ENCODE data around the gene BMP6.

DNA sequence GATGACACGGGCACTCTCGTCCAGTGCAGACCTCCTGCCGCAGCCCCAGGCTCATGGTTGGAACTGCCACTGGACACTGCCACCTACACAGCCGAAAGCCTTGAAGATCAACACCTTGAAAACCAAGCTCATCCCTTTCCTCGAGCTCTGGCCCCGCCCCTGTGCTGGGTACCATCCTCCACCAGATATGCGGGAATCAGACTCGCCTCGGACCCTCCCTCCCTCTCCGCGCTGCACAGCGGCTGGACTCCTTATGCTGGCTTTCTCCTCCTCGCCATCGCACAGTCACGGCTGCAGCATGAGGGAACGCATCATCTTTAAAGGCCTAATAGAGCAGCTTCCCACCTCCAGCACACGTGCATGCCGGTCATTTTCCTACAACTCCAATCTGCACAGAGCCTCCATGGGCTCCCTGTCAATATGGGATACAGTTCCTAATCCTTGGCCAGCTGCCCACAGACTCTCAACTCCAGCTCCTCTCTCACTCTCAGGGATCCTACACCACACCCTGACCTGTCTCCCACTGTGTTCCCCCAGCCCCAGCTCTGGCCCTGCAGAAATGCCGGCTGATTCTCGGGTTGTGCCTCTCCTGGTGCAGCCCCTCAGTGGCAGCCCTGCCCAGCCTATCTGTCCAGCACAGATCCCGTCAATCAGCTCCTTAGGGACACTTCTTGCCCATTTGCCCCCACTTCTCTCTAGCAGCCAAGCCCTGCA is 161.5 kb downstream of the BMP6 start:
- TF ChIP-seq, protein P1, sequence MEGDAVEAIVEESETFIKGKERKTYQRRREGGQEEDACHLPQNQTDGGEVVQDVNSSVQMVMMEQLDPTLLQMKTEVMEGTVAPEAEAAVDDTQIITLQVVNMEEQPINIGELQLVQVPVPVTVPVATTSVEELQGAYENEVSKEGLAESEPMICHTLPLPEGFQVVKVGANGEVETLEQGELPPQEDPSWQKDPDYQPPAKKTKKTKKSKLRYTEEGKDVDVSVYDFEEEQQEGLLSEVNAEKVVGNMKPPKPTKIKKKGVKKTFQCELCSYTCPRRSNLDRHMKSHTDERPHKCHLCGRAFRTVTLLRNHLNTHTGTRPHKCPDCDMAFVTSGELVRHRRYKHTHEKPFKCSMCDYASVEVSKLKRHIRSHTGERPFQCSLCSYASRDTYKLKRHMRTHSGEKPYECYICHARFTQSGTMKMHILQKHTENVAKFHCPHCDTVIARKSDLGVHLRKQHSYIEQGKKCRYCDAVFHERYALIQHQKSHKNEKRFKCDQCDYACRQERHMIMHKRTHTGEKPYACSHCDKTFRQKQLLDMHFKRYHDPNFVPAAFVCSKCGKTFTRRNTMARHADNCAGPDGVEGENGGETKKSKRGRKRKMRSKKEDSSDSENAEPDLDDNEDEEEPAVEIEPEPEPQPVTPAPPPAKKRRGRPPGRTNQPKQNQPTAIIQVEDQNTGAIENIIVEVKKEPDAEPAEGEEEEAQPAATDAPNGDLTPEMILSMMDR (IDR thresholded peaks at IDR 0.05), result no peak
- no peak for TF ChIP-seq POLR2A (IDR thresholded peaks at IDR 0.05)

Data from esophagus squamous epithelium (tissue), 4 donors.